GM23248 (cell line): ENCODE results near the gene UBAC1. TPM values are rescaled to one million over a fixed set of nuclear protein-coding genes. Genes with fewer than 3 reads are reported as not detected.

Experiments used
- DNase-seq: peaks from one replicate; pipeline ENCODE4 v3.0.0-alpha.2; 2015
- H2AFZ ChIP-seq: fragments of 200-600 bp; sonication (generic); 2 replicates; pipeline ENCODE4 v1.6.1; 2016; ENCODE audit warnings: antibody characterized with exemption
- H3F3A ChIP-seq: fragments of 200-600 bp; sonication (generic); 2 replicates; pipeline ENCODE4 v1.6.1; 2016; ENCODE audit warnings: mild to moderate bottlenecking, antibody characterized with exemption, mixed run types; ENCODE audit not compliant: insufficient read depth
- H3K27ac ChIP-seq: fragments of 200-600 bp; sonication (generic); 2 replicates; pipeline ENCODE4 v1.5.1; 2016; ENCODE audit warnings: mild to moderate bottlenecking
- H3K27me3 ChIP-seq: fragments of 200-600 bp; sonication (generic); replicated peaks from 2 replicates; pipeline ENCODE4 v1.6.1; 2016; ENCODE audit warnings: mild to moderate bottlenecking; ENCODE audit not compliant: insufficient read depth
- H3K36me3 ChIP-seq: fragments of 200-600 bp; sonication (generic); 2 replicates; pipeline ENCODE4 v1.6.1; 2016; ENCODE audit warnings: low read depth, mild to moderate bottlenecking
- H3K4me1 ChIP-seq: fragments of 200-600 bp; sonication (generic); 2 replicates; pipeline ENCODE4 v1.6.1; 2016; ENCODE audit warnings: mild to moderate bottlenecking; ENCODE audit not compliant: insufficient read depth
- H3K4me2 ChIP-seq: fragments of 200-600 bp; sonication (generic); one replicate; pipeline ENCODE4 v1.6.1; 2016; ENCODE audit warnings: mild to moderate bottlenecking; ENCODE audit not compliant: unreplicated experiment
- H3K4me3 ChIP-seq: fragments of 200-600 bp; sonication (generic); 2 replicates; pipeline ENCODE4 v1.5.1; 2016; ENCODE audit warnings: mild to moderate bottlenecking
- H3K79me2 ChIP-seq: fragments of 200-600 bp; sonication (generic); 2 replicates; pipeline ENCODE4 v1.6.1; 2016; ENCODE audit warnings: mild to moderate bottlenecking; ENCODE audit not compliant: insufficient read depth
- H3K9ac ChIP-seq: fragments of 200-600 bp; sonication (generic); 2 replicates; pipeline ENCODE4 v1.6.1; 2016; ENCODE audit warnings: mild to moderate bottlenecking
- H3K9me2 ChIP-seq: fragments of 200-600 bp; sonication (generic); 2 replicates; pipeline ENCODE4 v1.6.1; 2016; ENCODE audit warnings: mixed run types, mild to moderate bottlenecking, moderate library complexity; ENCODE audit not compliant: insufficient read depth
- H3K9me3 ChIP-seq: fragments of 200-600 bp; sonication (generic); one replicate; pipeline ENCODE4 v1.6.1; 2017; ENCODE audit warnings: low read depth
- H4K20me1 ChIP-seq: fragments of 200-600 bp; sonication (generic); 2 replicates; pipeline ENCODE4 v1.6.0; 2016; ENCODE audit not compliant: insufficient read depth
- EZH2 ChIP-seq: fragments of 200-600 bp; sonication (generic); IDR thresholded peaks from 2 replicates; pipeline ENCODE4 v1.6.1; 2018; ENCODE audit warnings: antibody characterized with exemption, mild to moderate bottlenecking; ENCODE audit not compliant: insufficient read depth, poor library complexity, severe bottlenecking
- EZH2phosphoT487 ChIP-seq: fragments of 200-600 bp; sonication (generic); IDR thresholded peaks from 2 replicates; pipeline ENCODE4 v1.6.1; 2018; ENCODE audit warnings: antibody characterized with exemption, moderate library complexity, mild to moderate bottlenecking, low read depth; ENCODE audit not compliant: insufficient read depth
- WGBS, 2 experiments: methylation state at CpG; one replicate each; pipeline ENCODE4 v1.1.6; 2015 to 2017; ENCODE audit warnings: low lambda C conversion rate in 2 of 2, low coverage in 1 of 2; ENCODE audit errors: missing lambda C conversion rate in 2 of 2; 5-methylcytosine and 5-hydroxymethylcytosine counted together
- in situ Hi-C: fragments of 300-500 bp; cut with MboI; formaldehyde crosslinking; loops from 2 replicates; pipeline ENCODE4 v1.15.0; 2020
- polyA plus RNA-seq: library from polyadenylated mRNA; unstranded; fragments of >200 nt; fragmentation: Nextera tagmentation; extraction: Ambion mirVana; gene quantifications from 2 replicates; pipeline ENCODE4 v1.2.1, GENCODE V29; 2016
- total RNA-seq: library from RNA; depleted of rRNA; stranded (reverse); fragments of >200 nt; shearing (Covaris generic); gene quantifications from 2 replicates; pipeline ENCODE4 v1.2.3, GENCODE V29; 2014

The UBAC1 gene
- total and polyA plus RNA-seq, 2 experiments from 2014 or later, result 29.4 to 45.9 TPM

DNA sequence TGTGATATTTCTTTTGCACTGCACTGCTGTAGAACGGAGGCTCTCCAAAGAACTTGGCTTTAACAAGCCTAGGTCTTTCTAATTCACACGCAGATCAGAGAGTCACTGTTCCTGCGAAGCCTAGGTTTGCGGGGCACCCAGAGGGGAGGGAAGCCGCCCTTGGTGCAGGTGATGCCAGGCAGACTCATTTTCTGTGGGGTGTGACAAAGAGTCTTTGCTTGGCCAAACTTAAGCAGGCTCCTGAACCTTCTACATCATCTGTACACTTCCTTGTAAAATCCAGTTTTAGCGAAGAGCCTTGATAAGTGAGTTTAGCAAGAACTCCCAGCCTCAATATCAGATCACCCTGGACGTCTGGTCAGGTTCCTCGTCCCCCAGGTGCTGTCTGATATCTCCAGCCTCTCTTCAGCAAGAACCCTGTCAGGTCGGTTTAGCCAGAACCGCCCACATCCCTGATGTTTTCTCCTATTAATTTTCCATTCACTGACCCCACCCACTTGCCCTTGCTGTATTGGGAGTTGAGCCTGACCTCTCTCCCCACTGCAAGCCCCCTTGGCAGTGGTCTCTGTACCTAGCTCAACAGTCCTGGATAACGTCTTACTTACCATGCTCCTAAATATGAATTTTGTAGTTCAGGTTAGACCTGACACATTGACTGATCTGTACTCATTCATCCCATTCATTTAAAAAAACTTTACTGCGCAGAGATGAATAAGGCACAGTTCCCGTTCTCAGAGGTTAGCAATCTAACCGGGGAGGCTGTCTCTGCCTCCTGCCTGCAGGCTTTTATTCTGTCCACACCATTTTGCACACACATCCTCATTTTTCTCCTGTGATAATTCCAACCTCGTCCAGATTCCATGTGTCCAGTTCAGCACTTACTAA is 880 bp upstream of the UBAC1 start:
- H3K9me2 ChIP-seq, result no peaks in the 10 kb centered on the region
- peaks cover 13% of the 10 kb centered on the region; the same call in 1 of the 2 replicates for H3K4me1 ChIP-seq
- peak overlapping the region; percentile 65 for H3K4me2 ChIP-seq
- H3K27ac ChIP-seq, result no peak overlapping the region
- DNase-seq, result no peak
- H3K9me3 ChIP-seq, result no peaks in the 10 kb centered on the region
- peak overlapping the region; percentile 20; the same call in 1 of the 2 replicates for H3K4me3 ChIP-seq
- no peak overlapping the region for H3K9ac ChIP-seq
- H3F3A ChIP-seq, result 0 out of 2 replicates have a peak, but pooled peaks cover 4% of the 10 kb centered on the region
- H4K20me1 ChIP-seq, result no peaks in the 10 kb centered on the region
- H3K27me3 ChIP-seq, result peaks cover 9% of the 10 kb centered on the region; the same call in 1 of the 2 replicates
- peak overlapping the region; percentile 62 for H2AFZ ChIP-seq
- H3K79me2 ChIP-seq, result peaks cover 38% of the 10 kb centered on the region
- in situ Hi-C loops, result no loop called here
- WGBS, 2 experiments, result 28% methylated on average over 15 of the region's 15 CpGs
- H3K36me3 ChIP-seq, result no peaks in the 10 kb centered on the region
- TF ChIP-seq EZH2 (no peak), EZH2phosphoT487 (no peak)

DNA sequence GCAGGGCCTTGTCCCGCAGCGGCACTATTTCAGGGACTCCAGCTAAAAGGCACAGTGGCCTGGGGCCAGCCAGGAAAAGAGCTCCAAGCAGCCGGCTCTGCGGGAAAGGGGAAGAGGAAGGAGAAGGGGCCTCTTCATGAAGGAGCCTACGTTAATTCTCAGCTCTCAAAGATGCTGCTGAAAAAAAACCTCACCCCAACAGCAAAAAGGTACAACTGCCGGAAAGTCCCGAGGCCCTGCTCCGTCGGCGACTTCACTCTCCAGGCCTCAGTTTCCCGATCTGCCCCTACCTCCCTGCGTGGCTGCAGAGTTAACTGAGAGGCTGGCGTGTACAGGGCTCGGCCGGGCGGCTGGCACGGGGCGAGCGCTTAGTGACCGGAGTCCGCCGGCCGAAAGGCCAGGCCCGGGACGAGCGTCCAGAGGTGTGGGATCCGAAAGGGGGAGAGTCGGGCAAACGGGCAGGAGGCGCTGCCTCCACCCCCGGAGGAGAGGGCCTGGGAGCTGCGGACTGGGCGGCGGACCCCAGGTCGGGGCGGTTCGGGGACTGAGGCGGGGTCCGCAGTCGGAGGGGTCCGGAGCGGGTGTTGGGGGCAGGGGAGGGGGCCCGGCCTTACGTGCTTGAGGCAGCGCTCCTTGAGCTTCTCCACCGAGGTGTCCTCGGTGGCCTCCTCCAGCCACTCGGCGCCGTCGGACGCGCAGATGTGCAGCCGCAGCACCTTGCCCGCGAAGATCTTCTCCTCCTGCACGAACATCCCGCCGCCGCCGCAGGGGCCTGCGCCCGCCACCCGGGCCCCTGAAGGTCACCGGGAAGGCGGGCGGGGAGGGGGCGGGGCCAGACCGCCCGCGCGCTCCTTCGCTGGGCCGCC is 529 bp downstream of the UBAC1 start:
- Histone ChIP-seq H3K27me3 (peaks cover 9% of the 10 kb centered on the region; the same call in 1 of the 2 replicates), H3K4me2 (peak overlapping the region; percentile 88), H3K36me3 (no peaks in the 10 kb centered on the region), H3K9me2 (no peaks in the 10 kb centered on the region), H3K79me2 (peaks cover 52% of the 10 kb centered on the region), H3K4me3 (peak overlapping the region; percentile 93), H2AFZ (peak overlapping the region; percentile 85), H3K9ac (peak overlapping the region; percentile 82), H4K20me1 (no peaks in the 10 kb centered on the region), H3F3A (0 out of 2 replicates have a peak, but pooled peaks cover 4% of the 10 kb centered on the region), H3K4me1 (peaks cover 13% of the 10 kb centered on the region; the same call in 1 of the 2 replicates), H3K9me3 (no peaks in the 10 kb centered on the region), H3K27ac (peak overlapping the region; percentile 42)
- WGBS, 2 experiments, result 1 to 2% methylated on average over 54 to 56 of the region's 74 CpGs
- TF ChIP-seq EZH2, result no peak
- TF ChIP-seq EZH2phosphoT487, result no peak
- in situ Hi-C loops, result no loop called here
- DNase-seq, result peak; percentile 64

- Histone ChIP-seq H3F3A (0 out of 2 replicates have a peak, but pooled peaks cover 4% of the 10 kb centered on the region), H3K27me3 (peaks cover 7% of the 10 kb centered on the region; the same call in 1 of the 2 replicates), H3K79me2 (peaks cover 61% of the 10 kb centered on the region), H3K9me3 (no peaks in the 10 kb centered on the region), H3K36me3 (no peaks in the 10 kb centered on the region), H2AFZ (peak overlapping the region; percentile 85), H4K20me1 (no peaks in the 10 kb centered on the region), H3K9me2 (no peaks in the 10 kb centered on the region), H3K4me3 (peak overlapping the region; percentile 93), H3K9ac (peak overlapping the region; percentile 82), H3K27ac (peak overlapping the region; percentile 42; the same call in 1 of the 2 replicates), H3K4me1 (peaks cover 13% of the 10 kb centered on the region; the same call in 1 of the 2 replicates), H3K4me2 (peak overlapping the region; percentile 88)
- in situ Hi-C loops, result no loop called here
- peak; percentile 41 for DNase-seq
- 27% methylated on average over 9 of the region's 9 CpGs for WGBS, 2 experiments
- no peak for TF ChIP-seq EZH2
- TF ChIP-seq EZH2phosphoT487, result no peak
These were observed 1.4 kb downstream of the UBAC1 start for GRCh38 chr9:135959814-135960213.

- TF ChIP-seq EZH2 (no peak), EZH2phosphoT487 (no peak)
These were observed 2.7 kb downstream of the UBAC1 start for GRCh38 chr9:135958485-135958884.

More at GRCh38 chr9:135958485-135958884, 2.7 kb downstream of the UBAC1 start:
- 0 out of 2 replicates have a peak, but pooled peaks cover 4% of the 10 kb centered on the region for H3K27me3 ChIP-seq
- H3K36me3 ChIP-seq, result no peaks in the 10 kb centered on the region
- H3K4me1 ChIP-seq, result peaks cover 13% of the 10 kb centered on the region; the same call in 1 of the 2 replicates
- no peak overlapping the region for H3K9ac ChIP-seq
- H3K4me3 ChIP-seq, result no peak overlapping the region
- H3K27ac ChIP-seq, result no peak overlapping the region
- no peak overlapping the region for H3K4me2 ChIP-seq
- H4K20me1 ChIP-seq, result no peaks in the 10 kb centered on the region
- H3F3A ChIP-seq, result 0 out of 2 replicates have a peak, but pooled peaks cover 4% of the 10 kb centered on the region
- H2AFZ ChIP-seq, result no peak overlapping the region
- H3K9me3 ChIP-seq, result no peaks in the 10 kb centered on the region
- H3K79me2 ChIP-seq, result peaks cover 64% of the 10 kb centered on the region
- WGBS, 2 experiments, result 85 to 87% methylated on average over 12 of the region's 12 CpGs
- no peak for DNase-seq
- in situ Hi-C loops, result no loop called here
- H3K9me2 ChIP-seq, result no peaks in the 10 kb centered on the region
